ENCODE results near the gene ACLY.

The ACLY gene

DNA sequence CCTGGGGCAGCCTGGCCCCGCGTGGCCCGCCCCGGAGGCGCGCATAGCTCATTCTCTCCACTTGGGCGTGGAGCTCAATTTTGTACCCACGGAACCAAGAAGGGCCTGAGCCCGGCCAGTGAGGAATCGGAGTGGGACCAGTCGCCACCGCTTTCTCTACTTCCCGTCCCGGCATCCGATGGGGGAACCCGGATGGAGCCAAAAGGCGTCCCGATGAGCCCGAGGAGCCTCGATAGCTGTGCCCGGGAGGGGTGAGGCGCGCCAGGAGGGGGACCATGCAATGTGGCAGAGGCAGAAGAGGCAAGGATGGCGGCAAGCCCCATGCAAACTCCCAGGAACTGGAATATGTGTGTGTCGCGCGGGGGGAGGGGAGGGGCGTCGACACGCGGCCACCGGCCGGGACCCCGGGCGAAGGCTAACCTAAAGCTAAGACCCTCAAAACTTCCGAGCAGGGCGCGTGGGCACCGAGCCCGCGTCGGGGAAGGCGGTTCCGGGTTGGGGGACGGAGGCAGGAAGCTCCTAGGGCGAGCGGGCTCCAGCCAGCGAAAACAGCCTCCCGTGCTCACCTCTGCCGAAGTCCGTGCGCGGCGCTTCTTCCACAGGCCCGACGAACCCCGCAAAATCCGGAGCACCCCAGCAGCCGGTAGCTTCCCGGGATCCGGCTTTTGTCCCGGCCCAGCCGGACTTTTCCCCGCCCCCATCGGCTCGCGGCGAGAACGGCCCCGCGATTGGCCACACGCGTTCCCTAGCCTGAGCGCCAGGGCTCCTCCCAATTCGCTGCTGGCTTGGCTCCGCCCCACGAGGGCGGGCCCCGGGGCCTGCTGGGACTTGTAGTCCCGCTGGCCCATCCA is at the start of gene ACLY:
ACLY (minus strand) TSS at position 638 of the 851 bp plus-strand sequence. CDS start 5,078 bp downstream, outside the sequence.
- Mint-ChIP-seq H3K36me3 (peaks cover 20% of the 10 kb centered on the region), H3K4me3 (peak within 1 kb of the TSS; percentile 91), H3K9me3 (no peaks in the 10 kb centered on the region), H3K4me1 (peaks cover 36% of the 10 kb centered on the region), H3K27ac (peak within 1 kb of the TSS; percentile 92)
- peak; percentile 99 for ATAC-seq
- DNase-seq (ENCODE audit: low spot score in 2 of 2) = peak; percentile 92 to 97

DNA sequence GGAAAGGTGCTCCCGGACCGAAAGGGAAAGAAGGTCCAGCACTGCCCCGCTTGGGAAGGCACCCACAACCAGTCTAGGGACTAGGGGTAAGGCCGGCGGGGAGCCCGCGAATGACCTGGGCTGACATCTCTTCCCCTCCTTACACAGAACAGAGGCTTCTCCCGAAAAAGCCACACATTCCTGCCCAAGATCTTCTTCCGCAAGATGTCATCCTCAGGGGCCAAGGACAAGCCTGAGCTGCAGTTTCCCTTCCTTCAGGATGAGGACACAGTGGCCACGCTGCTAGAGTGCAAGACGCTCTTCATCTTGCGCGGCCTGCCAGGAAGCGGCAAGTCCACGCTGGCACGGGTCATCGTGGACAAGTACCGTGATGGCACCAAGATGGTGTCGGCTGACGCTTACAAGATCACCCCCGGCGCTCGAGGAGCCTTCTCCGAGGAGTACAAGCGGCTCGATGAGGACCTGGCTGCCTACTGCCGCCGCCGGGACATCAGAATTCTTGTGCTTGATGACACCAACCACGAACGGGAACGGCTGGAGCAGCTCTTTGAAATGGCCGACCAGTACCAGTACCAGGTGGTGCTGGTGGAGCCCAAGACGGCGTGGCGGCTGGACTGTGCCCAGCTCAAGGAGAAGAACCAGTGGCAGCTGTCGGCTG is 49.3 kb upstream of the ACLY start:
- peak overlapping the region; percentile 78 for H3K4me3 Mint-ChIP-seq
- ATAC-seq (no peak), DNase-seq (ENCODE audit: low spot score in 2 of 2) (no peak)
- H3K27ac Mint-ChIP-seq = peak overlapping the region; percentile 58
- H3K9me3 Mint-ChIP-seq = no peaks in the 10 kb centered on the region
- H3K4me1 Mint-ChIP-seq = peaks cover 35% of the 10 kb centered on the region
- peaks cover 60% of the 10 kb centered on the region for H3K36me3 Mint-ChIP-seq

DNA sequence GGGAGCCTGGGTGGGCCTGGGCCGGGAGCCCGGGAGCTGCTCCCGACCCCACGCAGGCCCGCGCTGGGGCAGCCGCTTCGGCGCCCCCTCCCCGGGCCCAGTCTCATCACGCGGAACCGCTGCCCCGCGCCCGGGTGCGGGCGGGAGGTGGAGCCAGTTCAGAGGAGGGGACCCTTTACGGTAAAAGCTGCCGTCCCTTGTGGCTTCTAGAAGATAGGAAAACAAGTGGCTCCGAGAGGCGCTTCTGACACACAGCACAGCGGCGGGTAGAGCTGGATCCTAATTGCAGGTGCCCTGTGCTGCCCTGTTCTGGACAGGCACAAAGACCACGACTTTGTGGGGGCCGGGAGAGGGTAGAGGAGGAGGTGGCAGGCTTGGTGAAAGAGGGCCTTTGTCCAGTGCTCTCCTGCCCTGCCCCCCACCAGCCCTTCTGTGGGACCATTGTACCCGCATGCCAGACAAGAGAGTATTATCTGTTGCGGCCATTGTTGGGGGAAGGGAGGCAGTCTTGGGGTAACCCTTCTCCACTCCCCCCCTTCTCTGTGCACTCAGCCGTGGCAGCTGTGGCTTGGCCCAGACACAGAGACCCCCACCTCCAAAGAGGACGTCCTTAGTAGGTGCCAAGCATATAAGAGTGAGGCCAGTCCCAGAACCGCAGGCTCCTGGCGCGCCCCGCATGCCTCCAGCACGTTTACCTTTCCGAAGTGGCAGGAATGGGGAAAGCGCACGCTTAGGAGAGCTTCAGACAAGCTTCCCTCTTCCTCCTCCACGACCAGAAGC is 48.6 kb upstream of the ACLY start:
- Mint-ChIP-seq H3K27ac (peak overlapping the region; percentile 58), H3K4me3 (peak overlapping the region; percentile 78), H3K9me3 (no peaks in the 10 kb centered on the region), H3K4me1 (peaks cover 35% of the 10 kb centered on the region), H3K36me3 (peaks cover 53% of the 10 kb centered on the region)
- ATAC-seq = peak; percentile 27
- DNase-seq (ENCODE audit: low spot score in 2 of 2) = peak; percentile 19 to 78

DNA sequence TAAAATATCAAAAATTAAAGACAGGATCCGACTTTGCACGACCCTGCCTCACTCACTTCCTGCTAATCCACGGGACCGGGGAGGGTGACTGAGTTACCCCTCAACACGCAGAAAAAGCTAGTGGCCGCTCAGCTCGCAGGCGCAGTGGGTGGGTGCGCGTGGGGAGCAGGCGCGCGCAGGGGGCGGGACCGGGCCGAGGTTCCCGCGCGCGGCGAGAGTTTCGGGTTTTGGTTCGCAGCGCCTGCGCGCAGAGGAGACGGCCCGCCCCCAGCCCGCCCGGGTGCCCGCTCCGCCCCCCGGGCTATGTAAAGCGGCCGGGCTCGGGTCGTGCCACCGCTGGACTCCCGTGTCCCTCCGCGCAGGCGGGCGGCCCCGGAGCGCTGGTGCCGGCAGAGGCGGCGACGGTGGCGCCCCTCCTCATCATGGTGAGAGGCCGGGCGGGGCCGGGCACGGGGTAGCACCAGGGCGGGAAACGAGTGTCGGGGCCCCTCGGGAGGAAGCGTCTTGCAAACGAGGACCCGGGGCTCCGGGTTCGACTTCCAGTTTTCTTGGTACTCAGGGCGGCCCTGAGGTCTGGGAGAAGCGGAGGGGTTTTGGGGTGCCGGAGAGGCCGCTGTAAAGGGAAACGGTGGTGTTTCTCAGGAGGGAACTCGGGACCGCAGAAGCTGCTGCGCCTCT is 47.9 kb upstream of the ACLY start, which contains the start of gene CNP:
CNP (plus strand) TSS at position 333 of the 678 bp plus-strand sequence; CDS start at position 423, 90 bp downstream.
- peaks cover 35% of the 10 kb centered on the region for H3K4me1 Mint-ChIP-seq
- peak; percentile 89 to 94 for DNase-seq (ENCODE audit: low spot score in 2 of 2)
- peaks cover 46% of the 10 kb centered on the region for H3K36me3 Mint-ChIP-seq
- no peaks in the 10 kb centered on the region for H3K9me3 Mint-ChIP-seq
- peak; percentile 88 for ATAC-seq
- peak within 1 kb of the TSS; percentile 58 for H3K27ac Mint-ChIP-seq
- H3K4me3 Mint-ChIP-seq = peak within 1 kb of the TSS; percentile 78

DNA sequence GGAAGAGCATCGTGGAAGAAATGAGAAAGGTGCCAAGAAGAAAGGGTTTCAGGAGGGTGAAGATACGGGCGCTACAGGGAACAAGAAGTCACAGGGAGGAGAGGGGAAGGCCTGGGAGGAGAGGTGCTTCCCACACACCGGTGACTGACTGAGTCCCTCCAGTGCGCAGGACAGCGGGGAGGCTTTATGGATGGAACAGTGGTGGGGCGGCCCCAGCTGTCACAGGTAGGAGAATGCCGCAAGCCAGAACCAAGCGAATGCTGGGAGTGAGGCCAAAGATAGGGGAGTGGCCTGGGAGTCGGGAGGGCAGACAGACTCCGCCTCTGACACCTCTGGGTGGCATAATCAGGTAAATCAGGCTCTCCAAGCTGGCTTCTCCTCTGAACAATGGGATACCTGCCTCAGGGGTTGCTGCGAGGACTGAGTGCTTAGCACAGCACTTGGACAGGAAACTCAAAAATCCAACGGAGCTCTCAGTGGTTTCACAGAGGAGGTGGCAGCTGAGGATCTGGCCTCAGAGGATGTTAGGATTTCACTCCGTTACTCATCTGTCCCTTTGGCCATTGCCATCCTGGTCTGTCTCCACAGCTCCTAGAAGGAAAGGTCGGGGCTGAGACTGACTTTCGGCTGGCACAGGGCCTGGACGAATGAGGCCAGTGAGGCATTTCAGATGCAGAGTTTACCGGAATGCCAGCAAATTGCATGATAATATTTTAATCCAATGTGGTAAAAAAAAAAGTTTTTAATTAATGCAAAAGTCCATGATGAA is 47.1 kb upstream of the ACLY start:
- peaks cover 35% of the 10 kb centered on the region for H3K4me1 Mint-ChIP-seq
- peak; percentile 29 to 78 for DNase-seq (ENCODE audit: low spot score in 2 of 2)
- peaks cover 39% of the 10 kb centered on the region for H3K36me3 Mint-ChIP-seq
- peak; percentile 53 for ATAC-seq
- H3K4me3 Mint-ChIP-seq = peak overlapping the region; percentile 78
- no peaks in the 10 kb centered on the region for H3K9me3 Mint-ChIP-seq
- H3K27ac Mint-ChIP-seq = peak overlapping the region; percentile 58

DNA sequence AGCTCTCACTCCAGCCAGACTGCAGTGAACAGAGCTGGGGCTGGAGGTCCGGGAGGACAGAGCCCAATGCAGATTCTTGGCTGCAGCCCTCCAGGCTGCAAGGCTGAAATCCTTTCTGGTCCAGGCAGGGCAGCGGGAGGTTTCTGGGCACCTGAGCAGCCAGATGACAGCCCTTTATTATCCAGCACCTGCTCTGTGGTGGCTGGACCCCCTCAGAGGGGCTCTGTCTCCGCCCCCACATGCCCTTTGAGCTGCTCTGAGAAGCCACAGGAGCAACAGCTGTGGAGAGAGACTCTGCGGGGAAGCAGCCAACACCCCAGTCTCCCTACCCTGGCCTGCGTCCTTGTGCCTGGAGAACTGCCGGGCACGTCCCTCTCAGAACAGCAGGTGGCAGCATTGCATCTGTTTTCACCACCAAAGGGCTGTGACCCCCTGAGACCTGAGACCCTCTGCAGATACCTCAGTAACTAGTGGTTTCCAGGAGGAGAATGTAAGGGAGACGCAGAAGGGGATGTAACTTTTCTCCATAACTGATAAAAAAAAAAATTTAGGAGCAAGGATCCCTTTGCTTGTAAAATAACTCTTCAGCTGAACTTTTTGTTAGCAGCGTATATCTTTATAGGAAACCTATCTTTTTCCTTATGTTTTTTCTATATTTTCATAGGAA is 44.1 kb upstream of the ACLY start:
- DNase-seq (ENCODE audit: low spot score in 2 of 2) (peak; percentile 56 to 86), ATAC-seq (peak; percentile 39)
- Mint-ChIP-seq H3K36me3 (peaks cover 10% of the 10 kb centered on the region), H3K4me3 (no peak overlapping the region), H3K9me3 (no peaks in the 10 kb centered on the region), H3K4me1 (peaks cover 23% of the 10 kb centered on the region), H3K27ac (no peak overlapping the region)

DNA sequence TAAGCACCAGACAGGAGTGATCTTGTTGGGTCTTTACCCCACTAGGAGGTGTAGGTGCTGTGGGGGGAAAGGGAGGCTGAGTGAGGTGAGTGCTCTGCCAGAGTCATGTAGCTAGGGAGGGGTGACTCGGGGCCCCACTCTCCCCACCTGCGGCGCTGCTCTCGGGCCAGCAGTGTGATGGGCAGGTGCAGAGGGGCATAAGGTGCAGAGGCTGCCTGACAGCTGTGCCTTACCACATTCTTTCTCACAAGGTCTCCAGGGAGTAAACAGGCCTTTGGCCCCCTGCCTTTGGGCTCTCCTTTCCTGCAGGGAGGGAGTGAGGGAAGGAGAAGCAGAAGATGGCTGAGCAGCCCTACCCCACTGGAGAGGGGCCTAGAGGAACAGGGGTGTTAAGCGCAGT is 43.4 kb upstream of the ACLY start:
- Mint-ChIP-seq H3K27ac (no peak overlapping the region), H3K4me3 (no peak overlapping the region), H3K36me3 (peaks cover 10% of the 10 kb centered on the region), H3K9me3 (no peaks in the 10 kb centered on the region), H3K4me1 (peaks cover 15% of the 10 kb centered on the region)
- ATAC-seq = no peak
- DNase-seq (ENCODE audit: low spot score in 2 of 2) = no peak

DNA sequence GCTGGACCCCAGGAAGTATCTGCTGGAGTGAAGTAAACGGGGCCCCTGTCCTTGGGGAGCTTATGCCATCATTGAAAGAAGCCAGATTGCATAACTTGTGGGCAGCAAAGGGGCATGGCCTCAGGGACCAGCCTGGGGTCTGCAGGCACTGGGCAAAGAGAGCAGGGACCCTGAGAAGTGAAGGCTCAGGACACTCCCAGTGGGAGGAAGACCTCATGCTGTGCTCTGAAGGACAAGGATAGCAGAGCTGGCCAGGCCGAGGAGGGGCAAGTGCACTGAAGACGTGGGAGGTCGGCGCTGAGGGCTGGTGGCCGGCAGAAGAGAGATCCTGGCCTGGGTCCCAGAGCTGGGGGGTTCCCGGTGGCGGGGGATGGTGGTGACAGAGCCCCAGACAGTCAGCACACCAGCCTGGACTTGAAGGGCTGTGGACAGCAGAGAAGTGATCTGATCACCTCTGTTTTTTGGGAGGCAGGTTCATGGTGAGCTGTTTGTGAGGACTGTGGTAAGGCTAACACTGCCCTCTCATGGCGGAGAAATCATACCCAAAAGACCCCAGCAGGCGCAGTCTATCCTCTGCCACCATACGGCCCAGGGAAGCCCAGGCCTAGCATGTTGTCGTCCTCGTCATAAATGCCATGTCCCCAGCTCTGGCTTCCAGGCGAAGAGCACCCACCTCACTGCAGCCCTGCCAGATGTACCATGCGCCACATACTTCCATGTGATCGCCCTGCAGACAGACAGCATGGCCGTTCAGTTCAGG is 40.8 kb upstream of the ACLY start:
- Mint-ChIP-seq H3K36me3 (no peaks in the 10 kb centered on the region), H3K9me3 (no peaks in the 10 kb centered on the region), H3K27ac (no peak overlapping the region), H3K4me3 (no peak overlapping the region), H3K4me1 (no peaks in the 10 kb centered on the region)
- ATAC-seq (no peak), DNase-seq (ENCODE audit: low spot score in 2 of 2) (no peak)

DNA sequence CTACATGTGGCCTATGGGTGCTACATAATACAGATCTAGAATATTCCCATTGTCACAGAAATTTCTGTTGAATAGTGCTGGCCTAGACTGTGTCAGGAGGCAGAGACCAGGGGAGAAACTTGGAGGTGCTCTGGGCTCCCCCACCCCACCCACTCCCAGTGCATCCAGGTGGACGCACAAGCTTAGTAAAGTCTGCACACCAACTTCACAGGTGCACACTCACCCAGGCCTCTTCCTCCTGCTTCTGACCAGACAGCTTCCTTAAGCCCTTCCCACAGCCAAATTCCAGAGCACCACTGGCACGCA is 40.2 kb upstream of the ACLY start:
- no peak for DNase-seq (ENCODE audit: low spot score in 2 of 2)
- Mint-ChIP-seq H3K36me3 (no peaks in the 10 kb centered on the region), H3K27ac (no peak overlapping the region), H3K9me3 (no peaks in the 10 kb centered on the region), H3K4me3 (no peak overlapping the region), H3K4me1 (no peaks in the 10 kb centered on the region)
- no peak for ATAC-seq

DNA sequence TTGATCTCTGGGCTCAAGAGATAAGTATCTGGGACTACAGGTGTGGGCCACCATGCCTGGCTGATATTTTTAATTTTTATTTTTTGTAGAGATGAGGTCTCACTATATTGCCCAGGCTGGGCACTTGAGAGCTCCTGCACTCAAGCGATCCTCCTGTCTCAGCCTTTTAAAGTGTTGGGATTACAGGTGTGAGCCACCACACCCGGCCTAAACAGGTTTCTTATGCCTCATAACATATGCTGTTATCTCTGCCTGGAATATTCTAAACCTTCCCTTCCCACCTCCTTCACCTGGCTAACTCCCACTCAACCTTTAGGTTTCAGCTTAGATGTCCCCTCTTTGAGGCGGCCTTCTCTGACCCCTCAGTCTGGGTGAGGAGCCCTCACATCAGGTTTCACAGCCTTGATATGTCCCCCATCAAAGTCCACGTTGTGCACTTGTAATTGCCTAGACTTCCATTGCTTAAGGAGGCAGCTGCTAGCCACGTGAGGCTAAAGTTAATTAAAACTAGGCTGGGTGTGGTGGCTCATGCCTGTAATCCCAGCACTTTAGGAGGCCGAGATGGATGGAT is 39.2 kb upstream of the ACLY start:
- ATAC-seq (no peak), DNase-seq (ENCODE audit: low spot score in 2 of 2) (no peak)
- Mint-ChIP-seq H3K9me3 (no peaks in the 10 kb centered on the region), H3K4me1 (no peaks in the 10 kb centered on the region), H3K4me3 (no peak overlapping the region), H3K27ac (peak overlapping the region; percentile 41), H3K36me3 (no peaks in the 10 kb centered on the region)

DNA sequence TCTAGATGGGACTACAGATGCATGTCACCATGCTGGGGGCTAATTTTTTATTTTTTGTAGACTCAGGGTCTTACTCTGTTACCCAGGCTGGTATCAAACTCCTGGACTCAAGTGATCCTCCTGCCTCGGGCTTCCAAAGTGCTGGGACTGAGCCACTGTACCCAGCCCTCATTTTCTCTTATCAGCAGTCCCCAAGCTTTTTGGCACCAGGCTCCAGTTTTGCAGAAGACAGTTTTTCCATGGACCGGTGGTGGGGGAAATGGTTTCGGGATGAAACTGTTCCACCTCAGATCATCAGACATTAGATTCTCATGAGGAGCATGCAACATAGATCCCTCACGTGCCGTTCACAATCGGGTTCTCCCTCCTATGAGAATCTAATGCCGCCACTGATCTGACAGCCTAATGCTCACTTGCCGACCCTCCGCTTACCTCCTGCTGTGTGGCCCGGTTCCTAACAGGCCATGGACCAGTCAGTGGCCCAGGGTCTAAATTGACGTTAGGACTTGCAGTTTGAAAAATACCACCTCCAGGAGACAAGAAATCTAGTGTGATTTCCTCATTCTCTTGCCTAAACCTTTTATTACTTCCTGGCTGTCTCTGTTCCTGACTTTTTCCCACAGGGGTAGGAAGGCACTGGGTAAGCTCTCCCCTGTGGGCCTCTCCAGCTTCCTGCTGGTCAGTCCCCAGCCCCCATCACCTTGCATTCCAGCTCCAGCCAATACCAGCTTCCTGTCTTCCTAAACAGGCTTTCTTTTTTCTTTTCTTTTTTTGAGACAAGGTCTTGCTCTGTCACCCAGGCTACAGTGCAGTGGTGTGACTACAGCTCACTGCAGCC is 38.5 kb upstream of the ACLY start:
- Mint-ChIP-seq H3K4me1 (no peaks in the 10 kb centered on the region), H3K4me3 (no peak overlapping the region), H3K27ac (peak overlapping the region; percentile 41), H3K36me3 (no peaks in the 10 kb centered on the region), H3K9me3 (no peaks in the 10 kb centered on the region)
- no peak for DNase-seq (ENCODE audit: low spot score in 2 of 2)
- ATAC-seq = no peak

DNA sequence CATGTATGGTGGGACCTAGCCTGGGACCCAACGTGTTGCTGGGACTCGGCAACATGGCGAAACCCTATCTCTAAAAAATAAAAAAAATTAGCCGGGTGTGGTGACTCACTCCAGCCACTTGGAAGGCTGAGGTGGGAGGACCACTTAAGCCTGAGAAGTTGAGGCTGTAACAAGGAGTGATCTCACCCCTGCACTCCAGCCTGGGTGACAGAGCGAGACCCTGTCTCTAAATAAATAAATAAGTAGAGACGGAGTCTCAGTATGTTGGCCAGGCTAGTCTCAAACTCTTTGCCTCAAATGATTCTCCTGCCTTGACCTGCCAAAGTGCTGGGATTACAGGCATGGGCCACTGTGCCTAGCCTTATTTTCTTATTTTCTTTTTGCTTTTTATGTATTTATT is 37.8 kb upstream of the ACLY start:
- Mint-ChIP-seq H3K4me3 (no peak overlapping the region), H3K9me3 (no peaks in the 10 kb centered on the region), H3K27ac (no peak overlapping the region), H3K4me1 (no peaks in the 10 kb centered on the region), H3K36me3 (no peaks in the 10 kb centered on the region)
- ATAC-seq (no peak), DNase-seq (ENCODE audit: low spot score in 2 of 2) (no peak)

Measured in stimulated activated effector memory CD8-positive, alpha-beta T cell treated with anti-CD3 and anti-CD28 coated beads, Interleukin-12 subunit alpha, Interleukin-12 subunit beta, amount 100 ng/mL, for 72 hours (primary cell).